ENCODE measurements around the gene SDHAF1. TPM values are rescaled to one million over a fixed set of nuclear protein-coding genes. Genes with fewer than 3 reads are reported as not detected.
"Not testable (repeated sequence)": the region's sequence is repeated elsewhere in the genome, so short reads cannot be mapped to it uniquely, and the experiment has no call there.

The SDHAF1 gene
- total RNA-seq, 1 donor from 2014 or later = 15.5 TPM

- TF ChIP-seq CTCF (IDR thresholded peaks at IDR 0.05) = no peak
- Mint-ChIP-seq H3K27me3 (ENCODE audit: unreplicated experiment) (peaks cover 9% of the 10 kb centered on the region), H3K9me3 (ENCODE audit: unreplicated experiment) (no peaks in the 10 kb centered on the region), H3K36me3 (ENCODE audit: unreplicated experiment) (no peaks in the 10 kb centered on the region), H3K4me1 (ENCODE audit: unreplicated experiment) (no peaks in the 10 kb centered on the region), H3K4me3 (ENCODE audit: unreplicated experiment) (no peak overlapping the region), H3K27ac (ENCODE audit: unreplicated experiment) (no peak overlapping the region)
- no peak for DNase-seq (ENCODE audit: extremely low spot score, unreplicated experiment)
Observed at GRCh38 chr19:35978832-35979365, 16.1 kb upstream of the SDHAF1 start.

- H3K4me3 Mint-ChIP-seq (ENCODE audit: unreplicated experiment); H3K9me3 Mint-ChIP-seq (ENCODE audit: unreplicated experiment); H3K27ac Mint-ChIP-seq (ENCODE audit: unreplicated experiment); H3K36me3 Mint-ChIP-seq (ENCODE audit: unreplicated experiment); DNase-seq (ENCODE audit: extremely low spot score, unreplicated experiment); H3K4me1 Mint-ChIP-seq (ENCODE audit: unreplicated experiment): not testable (repeated sequence)
- peaks cover 20% of the 10 kb centered on the region for H3K27me3 Mint-ChIP-seq (ENCODE audit: unreplicated experiment)
Observed at GRCh38 chr19:35980997-35981396, 14.0 kb upstream of the SDHAF1 start.

GRCh38 chr19:35983177-35983576 lies 11.8 kb upstream of the SDHAF1 start:
- Mint-ChIP-seq H3K4me1 (ENCODE audit: unreplicated experiment) (peaks cover 5% of the 10 kb centered on the region), H3K4me3 (ENCODE audit: unreplicated experiment) (no peak overlapping the region), H3K9me3 (ENCODE audit: unreplicated experiment) (no peaks in the 10 kb centered on the region), H3K36me3 (ENCODE audit: unreplicated experiment) (no peaks in the 10 kb centered on the region), H3K27ac (ENCODE audit: unreplicated experiment) (no peak overlapping the region), H3K27me3 (ENCODE audit: unreplicated experiment) (peaks cover 26% of the 10 kb centered on the region)
- no peak for TF ChIP-seq CTCF (IDR thresholded peaks at IDR 0.05)
- no peak for DNase-seq (ENCODE audit: extremely low spot score, unreplicated experiment)

GRCh38 chr19:35986111-35986510 lies 8.9 kb upstream of the SDHAF1 start:
- Mint-ChIP-seq H3K27ac (ENCODE audit: unreplicated experiment) (no peak overlapping the region), H3K36me3 (ENCODE audit: unreplicated experiment) (no peaks in the 10 kb centered on the region), H3K9me3 (ENCODE audit: unreplicated experiment) (no peaks in the 10 kb centered on the region), H3K4me1 (ENCODE audit: unreplicated experiment) (peaks cover 5% of the 10 kb centered on the region), H3K27me3 (ENCODE audit: unreplicated experiment) (peaks cover 26% of the 10 kb centered on the region), H3K4me3 (ENCODE audit: unreplicated experiment) (peak overlapping the region; percentile 42)
- TF ChIP-seq CTCF (IDR thresholded peaks at IDR 0.05) = no peak
- DNase-seq (ENCODE audit: extremely low spot score, unreplicated experiment) = no peak

GRCh38 chr19:35986664-35987570 lies 8.1 kb upstream of the SDHAF1 start:
- no peaks in the 10 kb centered on the region for H3K36me3 Mint-ChIP-seq (ENCODE audit: unreplicated experiment)
- no peak for TF ChIP-seq CTCF (IDR thresholded peaks at IDR 0.05)
- H3K9me3 Mint-ChIP-seq (ENCODE audit: unreplicated experiment) = no peaks in the 10 kb centered on the region
- no peak for DNase-seq (ENCODE audit: extremely low spot score, unreplicated experiment)
- H3K4me1 Mint-ChIP-seq (ENCODE audit: unreplicated experiment) = peaks cover 5% of the 10 kb centered on the region
- peaks cover 26% of the 10 kb centered on the region for H3K27me3 Mint-ChIP-seq (ENCODE audit: unreplicated experiment)
- H3K4me3 Mint-ChIP-seq (ENCODE audit: unreplicated experiment) = peak overlapping the region; percentile 79
- no peak overlapping the region for H3K27ac Mint-ChIP-seq (ENCODE audit: unreplicated experiment)

All from osteocyte (in vitro differentiated cells).